GM19395 (cell line): ENCODE measurements around the gene NTMT2.

ENCODE experiments used
- ATAC-seq: cut with Tn5 transposase; IDR thresholded peaks from one replicate; pipeline ENCODE4 v1.9.1; 2021; ENCODE audit warnings: mild to moderate bottlenecking, moderate library complexity; ENCODE audit not compliant: unreplicated experiment

The NTMT2 gene

DNA sequence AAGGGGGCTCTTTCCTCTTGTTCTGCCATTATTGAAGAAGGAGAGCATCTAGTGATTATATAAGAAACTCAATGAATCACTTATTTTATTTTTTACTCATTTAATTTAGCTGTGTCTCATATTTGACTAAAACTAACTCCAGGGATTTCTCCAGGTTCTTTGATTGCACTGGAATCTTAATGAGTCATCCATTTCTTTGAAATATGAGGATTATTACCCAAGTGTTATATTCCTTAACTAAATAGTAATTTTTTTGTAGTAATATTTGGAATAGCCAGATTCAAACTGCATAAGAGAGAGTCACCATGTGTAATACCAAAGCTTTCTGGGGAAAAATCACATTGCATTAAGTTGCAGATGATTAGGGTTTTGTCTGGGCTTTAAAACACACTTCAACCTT is 59.5 kb downstream of the NTMT2 start:
- ATAC-seq: no peak

DNA sequence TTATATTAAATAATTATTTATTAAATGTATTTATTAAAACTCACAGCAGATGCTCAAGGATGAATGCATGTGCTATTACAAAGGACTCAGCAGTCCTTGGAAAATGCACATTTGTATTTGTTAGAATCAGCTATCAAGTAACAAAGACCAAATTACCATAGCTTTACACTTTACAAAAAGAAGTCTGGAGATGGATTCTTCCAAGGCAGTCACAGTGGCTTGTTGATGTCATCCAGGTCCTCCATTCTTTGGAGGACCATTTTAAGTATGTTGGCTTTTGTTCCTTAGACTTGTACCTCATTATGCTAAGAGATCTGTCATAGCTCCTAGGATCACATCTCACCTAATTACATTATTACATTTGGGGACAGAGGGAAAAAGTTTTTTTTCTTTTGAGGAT is 63.4 kb downstream of the NTMT2 start:
- no peak for ATAC-seq

DNA sequence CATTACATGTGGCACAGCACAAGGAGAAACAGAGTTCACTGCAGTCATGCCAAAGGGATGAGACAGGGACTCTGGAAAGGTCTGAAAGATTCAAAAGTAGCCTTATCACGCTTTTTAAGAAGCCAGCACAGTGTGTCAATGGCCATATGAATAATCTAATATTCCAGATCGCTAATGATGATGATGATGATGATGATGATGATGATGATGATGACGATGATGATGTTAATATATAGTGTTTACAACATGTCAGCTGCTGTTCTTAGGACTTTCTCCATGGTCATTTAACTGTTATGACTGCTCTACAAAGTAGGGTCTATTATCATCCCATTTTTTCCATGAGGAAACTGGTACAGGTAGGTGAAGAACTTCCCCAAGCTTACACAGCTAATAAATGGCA is 64.4 kb downstream of the NTMT2 start:
- no peak for ATAC-seq

DNA sequence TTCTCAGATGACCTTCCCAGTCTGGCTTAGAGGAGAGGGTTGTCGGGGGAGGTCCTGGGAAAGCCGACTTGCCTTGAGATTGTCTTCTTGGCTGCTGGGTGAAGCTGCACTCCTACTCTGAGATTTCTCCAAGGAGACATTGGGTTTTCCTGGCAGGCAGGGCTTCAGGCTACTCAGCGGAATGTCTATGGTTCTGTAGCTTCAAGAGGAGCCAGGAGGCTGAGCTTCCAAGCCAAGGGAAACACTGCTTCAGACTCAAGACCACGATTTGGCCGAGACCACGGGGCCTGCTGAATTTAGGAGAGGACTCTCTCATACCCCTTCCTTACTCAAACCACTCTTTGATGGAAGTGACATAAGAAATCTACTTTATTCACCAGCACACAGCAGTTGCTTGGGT is 67.8 kb downstream of the NTMT2 start:
- ATAC-seq: no peak

DNA sequence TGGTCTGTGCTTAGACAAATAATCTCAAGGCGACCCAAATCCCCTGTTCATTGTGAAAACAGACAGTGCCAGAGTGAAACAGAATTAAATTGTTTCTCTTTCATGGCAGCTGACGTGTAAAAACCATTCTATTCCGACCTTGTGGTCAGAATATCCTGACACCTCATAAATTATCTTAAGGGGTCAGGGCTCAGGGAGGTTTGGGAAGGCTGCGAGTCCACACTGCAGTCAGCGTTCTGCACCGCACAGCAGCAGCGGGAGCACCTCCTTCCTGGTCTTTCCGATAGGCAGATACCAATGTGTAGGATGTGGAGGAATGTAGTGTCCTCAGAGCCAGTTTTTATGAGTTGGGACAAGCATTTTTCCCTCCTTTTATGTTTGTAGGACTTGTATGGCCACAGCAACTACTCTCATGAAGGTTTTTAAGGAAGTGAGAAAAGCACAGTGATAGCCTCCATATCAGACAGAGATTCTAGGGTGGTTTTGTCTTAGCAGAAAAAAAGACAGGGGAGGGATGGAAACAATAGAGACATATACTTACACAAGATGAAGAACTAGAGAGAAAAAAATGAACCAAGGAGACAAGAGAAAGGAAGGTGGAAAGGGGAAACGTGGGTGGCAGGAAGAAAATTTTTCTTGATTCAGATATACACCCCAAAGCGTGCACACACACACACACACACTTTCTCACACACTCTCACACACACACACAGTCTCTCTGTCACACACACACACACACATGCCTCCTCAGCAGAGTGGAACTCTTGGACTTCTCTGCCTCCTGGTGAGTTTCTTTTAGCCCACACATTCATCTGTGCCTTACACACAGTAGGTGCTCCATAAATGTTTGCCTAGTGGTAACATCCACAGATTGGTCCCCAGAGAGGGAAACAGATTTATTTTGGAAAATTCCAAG is 68.6 kb downstream of the NTMT2 start:
- peak; percentile 81 for ATAC-seq

DNA sequence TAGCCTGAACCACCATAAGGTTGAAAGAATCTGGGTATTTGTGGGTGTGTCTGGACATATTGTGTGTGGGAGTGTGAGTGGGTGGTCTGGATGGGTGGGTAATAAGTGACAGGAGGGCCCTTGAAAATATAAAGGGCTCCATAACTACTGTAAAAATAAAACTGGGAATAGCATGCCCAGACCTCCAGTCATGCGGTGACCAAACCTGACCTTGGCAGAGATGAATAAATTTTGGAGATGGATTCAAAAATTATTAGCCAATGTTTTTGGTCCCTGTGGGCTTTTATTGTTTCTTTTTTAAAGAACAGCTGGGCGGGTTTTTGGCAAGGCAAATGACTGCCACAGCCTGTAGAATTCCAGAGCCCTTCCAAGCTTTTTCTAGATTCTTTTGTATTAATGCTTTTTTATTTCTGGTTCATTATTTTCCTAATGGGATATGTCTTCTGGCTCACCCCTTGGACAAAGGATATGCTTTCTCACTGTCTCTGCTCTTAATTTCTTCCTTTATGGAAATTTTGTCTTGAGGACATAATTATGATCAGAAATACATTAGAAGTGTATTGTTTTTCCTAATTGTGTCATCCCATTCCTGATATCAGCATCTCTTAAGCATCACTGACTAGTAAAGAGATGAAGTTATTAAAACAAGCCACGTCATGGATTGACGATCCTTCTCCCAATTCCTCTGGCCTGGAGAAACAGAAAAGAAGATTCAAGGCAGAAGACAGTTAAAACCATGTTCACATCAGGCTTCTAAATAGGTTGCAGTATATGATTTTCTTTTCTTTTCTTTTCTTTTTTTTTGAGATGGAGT is 69.5 kb downstream of the NTMT2 start:
- no peak for ATAC-seq

DNA sequence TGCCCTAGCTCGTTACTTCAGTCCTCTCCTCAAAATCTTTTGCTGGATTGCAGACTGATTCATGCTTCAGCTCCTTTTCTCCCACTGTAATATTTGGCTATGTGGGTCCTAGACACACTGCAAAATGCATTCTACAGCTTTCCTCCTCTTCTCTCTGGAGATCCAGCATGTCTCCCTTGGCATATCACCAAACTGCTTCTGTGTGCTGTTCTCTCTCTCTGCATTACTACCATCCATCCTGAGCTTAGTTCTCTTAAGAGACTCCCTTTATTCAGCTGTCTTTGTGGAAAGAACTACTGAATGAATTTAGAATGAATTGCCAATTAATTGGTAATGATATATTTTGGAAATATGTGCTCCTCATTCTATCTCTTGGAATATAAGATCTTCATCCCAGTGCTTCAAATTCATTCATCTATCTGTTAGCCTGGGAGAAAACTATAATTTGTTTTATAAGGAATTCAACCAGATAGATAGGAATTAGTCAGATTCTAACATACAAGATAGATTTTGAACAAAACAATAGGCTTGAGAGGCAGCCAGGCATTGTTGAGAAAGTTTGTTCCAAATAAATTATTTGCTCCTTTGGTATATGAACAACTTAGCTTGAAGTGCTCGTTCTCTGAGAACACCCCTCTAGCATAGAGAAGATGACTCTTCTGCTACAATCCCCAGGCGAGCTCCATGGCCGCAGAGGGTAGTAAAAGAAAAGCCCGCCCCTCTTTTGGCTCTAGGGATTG is 71.9 kb downstream of the NTMT2 start:
- ATAC-seq: no peak

DNA sequence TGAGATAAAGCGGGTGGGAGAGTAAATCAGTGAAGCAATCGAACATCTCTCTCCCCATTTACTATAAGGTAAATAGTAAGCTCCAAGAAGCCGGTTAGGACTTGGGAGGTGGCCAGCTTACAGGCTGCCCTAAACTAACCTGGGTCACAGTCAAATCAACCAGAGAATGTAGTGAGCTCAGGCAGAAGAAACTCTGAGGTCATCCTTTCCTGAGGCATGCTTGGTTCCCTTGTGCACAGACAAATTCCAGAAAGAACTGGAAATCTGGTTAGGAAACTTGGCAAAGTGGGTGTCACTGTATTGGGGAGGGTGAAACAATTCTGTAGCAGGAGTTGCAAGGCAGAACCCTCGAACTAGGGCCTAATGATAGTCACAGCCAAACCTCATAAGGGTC is 72.5 kb downstream of the NTMT2 start:
- no peak for ATAC-seq
